Activated T-cell treated with anti-CD3 and anti-CD28 coated beads for 48 hours (primary cell): ENCODE data around the gene OSER1.

Experiments used
- DNase-seq: peaks from one replicate; pipeline ENCODE4 v3.0.0-alpha.2; 2020; ENCODE audit warnings: low read depth

OSER1 gene

DNA sequence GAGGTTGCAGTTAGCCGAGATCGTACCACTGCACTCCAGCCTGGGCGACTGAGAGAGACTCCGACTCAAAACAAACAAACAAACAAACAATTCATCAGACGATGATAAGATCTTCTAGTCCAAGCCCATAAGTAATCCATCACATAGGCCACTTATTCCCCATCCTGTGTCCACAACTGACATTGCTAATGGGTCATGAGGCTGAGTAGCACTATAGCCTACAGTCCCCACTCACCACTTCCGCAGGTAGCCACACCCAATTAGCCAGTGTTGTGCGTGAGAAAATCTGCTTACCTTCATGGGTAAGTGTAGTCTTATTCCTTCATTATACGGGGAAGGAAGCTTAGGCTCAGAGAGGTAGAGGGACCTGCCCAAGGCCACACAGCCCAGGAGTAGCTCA lies 36.7 kb downstream of the OSER1 start:
- no peak for DNase-seq

DNA sequence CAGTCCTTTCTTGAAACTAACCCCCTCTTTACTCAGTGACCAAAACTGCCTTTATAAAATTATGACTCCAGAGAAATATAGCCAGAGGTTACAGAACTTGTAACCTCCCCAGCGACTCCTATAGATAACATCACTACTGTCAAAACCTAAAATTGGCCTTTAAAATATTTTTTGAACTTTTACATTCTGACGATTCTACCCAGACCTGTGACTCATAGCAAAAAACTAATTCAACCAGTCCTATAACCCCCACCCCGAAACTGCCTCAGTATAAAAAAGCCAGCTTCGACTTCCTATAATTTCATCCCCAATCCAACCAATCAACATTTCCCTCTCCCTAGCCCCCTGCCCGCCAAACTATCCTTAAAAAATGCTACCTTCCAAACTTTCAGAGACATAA lies 37.5 kb downstream of the OSER1 start:
- DNase-seq: no peak

DNA sequence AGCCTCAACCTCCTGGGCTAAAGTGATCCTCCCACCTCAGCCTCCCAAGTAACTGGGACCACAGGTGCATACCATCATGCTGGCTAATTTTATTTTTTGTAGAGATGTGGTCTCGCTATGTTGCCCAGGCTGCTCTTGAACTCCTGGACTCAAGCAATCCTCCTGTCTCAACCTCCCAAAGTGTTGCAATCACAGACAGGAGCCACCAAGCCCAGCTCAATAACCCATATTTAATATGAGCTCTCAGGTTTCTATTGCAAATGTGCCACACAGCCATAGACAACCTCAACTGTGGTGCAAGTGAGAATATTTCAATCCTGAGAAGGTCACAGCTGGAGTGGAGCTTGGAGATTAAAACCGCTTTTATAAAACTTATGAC lies 38.0 kb downstream of the OSER1 start:
- no peak for DNase-seq

DNA sequence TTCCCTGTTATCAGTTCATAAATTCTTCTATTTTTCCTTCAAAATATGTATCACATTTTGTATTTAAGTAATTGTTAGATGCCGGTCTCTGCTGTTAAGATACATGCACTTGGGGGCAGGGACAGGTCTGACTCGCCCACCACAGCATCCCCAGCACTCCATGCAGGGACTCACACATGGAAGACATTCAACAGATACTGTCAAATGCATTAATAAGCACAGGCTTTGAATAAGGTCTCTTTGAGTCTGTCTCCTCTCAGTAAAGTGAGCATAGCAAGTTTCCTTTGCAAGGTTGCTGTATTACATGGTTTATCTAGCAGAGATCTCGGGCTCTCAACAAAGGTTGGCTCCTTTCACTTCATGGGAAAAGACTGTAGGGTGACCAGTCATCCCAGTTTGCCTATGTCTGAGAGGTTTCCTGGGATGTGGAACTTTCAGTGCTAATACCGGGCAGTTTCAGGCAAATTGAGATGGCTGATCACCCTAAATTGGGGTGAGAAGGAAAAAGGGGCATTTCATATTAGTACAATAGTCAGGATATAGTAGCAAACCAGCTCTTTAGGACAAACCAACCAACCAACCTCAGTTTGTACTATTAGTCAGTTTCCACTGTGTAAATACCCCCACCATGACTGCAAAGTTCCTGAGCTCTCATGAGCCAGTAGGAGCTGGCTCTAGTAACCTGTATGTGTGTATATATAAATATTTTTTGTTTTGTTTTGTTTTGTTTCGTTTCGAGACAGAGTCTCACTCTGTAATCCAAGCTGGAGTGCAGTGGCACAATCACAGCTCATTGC lies 38.6 kb downstream of the OSER1 start:
- no peak for DNase-seq

DNA sequence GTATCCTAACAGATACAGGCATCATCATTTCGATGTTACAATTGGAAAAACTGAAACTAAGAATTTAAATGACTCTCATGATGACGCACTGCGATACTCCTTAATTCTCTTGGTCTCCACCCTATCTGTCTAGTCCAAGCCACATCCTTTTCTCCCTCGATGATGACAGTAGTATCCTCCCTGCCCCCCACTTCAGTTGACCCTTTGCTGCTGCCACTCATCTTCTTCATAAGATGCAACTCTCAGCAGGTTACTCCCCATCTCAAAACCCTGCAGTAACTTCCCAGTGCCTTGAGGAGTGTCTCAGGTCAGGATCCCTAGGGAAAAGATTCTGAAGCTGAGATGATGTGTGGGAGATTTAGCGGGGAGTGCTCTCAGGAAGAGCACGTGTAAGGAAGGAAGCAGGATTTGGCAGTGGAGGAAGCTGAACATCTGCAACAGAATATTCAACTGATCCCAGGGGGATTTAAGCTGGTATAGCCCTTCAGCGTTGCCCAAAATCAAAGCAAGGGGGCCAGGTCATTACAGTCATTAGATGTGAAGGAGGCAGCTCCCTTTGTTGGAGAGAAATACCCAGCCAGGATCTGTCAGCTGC lies 39.7 kb downstream of the OSER1 start:
- DNase-seq: no peak

DNA sequence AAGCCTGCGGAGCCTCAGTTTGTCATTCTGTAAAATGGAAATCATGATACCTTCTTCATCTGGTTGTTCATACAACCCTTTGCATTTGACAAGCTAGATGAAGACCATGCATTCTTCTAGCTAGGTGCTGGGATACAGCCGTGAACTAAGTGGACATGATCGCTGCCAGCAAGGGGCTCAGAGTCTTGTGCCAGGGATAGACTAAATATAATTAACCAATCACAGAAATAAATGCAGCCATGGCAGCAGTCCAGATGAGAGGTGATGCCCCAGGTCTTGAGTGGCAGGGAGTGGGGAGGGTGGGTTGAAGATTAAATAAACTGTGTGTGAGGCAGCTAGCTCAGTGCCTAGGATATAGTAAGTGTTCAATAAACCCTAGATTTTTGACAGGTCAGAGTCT lies 42.8 kb downstream of the OSER1 start:
- DNase-seq: no peak

DNA sequence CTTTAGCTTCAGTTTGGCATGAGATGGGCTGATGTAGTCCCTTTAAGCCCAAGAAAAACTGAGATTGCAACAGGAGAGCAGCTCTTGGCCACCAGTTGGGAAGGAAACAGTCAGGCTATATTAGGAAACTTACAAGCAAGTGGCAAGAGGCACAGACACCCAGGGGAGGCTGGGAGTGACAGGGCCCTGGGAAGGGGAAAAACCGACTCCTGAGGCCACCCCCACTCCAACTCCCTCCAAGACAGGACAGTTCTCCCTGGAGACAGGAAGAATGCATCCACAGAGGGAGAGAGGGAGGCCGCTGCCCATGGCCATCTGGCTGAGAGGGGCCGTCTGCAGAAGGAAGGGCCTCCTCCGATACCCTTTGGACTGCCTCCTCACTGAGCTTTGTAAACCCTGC lies 44.1 kb downstream of the OSER1 start:
- no peak for DNase-seq

DNA sequence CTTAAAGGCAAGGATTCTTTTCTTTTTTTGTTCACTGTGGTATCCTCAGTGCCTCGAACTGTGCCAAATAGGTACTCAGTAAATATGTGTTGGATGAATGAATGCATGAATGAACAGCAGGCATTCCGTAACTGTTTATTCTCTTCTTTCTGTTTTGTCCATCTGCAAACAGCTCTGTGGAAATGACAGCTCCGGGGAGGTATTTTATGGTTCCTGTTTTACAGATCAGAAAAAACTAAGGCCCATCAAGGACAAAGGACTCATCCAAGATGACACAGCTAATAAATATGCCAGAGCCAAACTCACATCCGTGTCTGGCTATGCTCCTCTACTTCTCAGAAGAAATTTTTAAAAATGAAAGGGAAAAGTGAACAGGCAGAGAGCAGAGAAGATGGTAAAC lies 44.6 kb downstream of the OSER1 start:
- DNase-seq: no peak

DNA sequence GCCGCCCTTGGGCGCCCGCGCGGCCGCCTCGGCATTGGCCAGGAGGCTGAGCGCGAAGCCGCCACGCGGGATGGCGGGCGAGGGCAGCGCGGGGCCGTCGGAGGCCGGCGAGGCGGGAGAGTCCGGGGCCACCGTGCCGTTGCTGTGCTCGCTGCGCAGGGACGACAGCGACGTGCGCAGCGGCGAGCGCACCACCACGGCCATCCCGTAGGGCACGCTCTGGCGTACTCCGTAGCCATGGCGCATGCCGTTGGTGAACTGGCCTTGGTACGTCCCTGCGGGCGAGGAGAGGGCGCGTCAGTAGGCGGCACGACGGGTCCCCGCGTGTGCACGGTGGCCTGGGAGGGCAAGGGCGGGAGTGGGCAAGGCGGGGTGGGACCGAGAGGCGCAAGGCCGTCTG lies 50.4 kb downstream of the OSER1 start:
- no peak for DNase-seq

DNA sequence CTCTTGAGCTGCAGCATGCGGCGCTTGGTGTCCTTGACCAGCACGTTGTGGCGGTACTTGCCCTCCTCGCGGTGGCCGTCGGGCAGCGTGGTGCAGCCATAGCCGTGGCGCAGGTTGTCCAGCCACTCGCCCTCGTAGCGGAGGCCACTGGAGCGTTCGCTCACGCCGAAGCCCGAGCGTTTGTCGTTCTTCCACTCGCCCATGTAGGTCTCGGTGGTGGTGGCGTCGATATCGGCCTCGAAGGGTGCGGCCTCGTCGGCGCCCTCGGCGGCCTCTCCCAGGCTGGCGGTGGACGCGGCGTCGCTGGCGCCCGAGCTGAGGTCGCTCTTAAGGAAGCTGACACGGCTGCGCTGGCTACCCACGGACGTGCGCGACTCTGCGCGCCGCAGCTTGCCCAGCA lies 50.9 kb downstream of the OSER1 start:
- no peak for DNase-seq

DNA sequence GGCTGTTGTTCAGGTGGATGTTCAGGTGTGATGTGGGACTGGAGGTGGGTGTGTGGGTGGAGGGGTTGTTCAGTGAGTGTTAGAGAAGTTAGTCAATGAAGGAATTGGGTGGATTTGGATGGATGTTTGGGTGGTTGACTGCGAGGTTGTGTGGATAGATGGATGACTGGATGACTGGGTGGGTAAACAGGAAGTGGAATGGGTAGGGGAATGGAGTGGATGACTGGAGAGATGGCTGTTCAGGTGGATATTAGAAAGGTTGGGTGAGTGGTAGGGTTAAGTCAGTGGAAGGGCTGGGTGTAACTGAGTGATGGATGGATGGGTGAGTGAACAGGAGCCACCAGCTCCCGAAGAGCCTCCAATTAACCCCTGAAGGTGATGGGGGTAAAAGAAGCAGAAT lies 51.4 kb downstream of the OSER1 start:
- DNase-seq: no peak

DNA sequence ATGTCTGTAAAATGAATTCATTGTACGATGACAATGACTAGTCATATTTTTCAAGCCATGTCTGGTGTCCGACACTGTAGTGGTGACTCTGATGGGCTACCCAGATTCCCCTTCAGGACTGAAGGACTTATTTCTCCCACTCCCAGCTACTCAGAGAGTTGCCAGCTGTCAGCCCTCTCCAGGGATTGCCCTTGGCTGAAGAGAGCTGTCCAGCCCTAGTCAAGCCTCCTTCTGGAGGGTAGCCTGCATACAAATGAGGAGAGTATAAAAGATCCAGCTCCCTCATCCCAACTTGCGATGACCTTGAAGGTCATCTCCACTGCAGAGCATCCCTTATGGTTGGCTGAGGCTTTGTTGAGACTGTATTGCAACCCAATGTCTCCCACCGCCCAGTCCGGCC lies 53.5 kb downstream of the OSER1 start:
- DNase-seq: no peak

DNA sequence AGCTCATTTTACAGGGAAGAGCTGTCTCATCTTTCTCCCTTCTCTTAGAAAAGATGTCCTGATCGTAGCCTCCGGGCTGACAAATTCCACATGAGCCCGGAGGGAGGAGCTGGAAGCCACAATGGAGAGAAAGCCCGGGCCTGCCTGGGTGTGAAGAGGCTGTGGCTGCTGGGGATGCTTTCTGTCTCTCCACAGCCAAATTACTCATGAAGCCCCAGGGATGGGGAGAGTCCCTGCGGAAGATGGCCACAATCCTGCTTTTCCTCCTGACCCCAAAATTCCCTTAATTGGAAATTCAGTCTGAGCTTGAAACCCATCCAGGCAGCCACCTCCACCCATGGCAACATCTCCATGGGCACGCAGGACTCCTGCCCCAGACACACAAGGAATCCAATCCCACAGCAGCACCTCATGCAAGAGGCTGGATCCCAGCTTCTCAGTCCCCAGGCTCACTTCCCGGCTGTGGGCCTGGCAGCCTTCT lies 56.0 kb downstream of the OSER1 start:
- no peak for DNase-seq

DNA sequence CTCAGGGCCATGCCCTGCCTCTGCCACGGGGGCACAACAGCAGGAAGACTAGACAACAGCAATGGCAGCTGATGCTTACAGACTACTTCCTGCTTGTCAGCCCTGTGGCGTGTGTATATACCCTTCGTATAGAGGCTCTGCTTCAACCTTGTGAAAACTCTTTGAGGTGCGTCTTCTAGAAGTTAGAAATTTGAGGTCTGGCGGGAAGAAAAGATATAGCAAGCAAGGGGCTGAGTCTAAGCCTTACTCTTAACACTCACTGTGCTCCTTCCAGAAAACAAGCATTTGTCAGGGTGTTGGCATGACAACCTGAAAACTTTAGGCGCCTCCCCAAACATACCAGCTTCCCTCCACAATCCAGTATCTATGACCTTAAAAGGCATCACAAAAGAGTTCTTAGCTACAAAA lies 56.9 kb downstream of the OSER1 start:
- no peak for DNase-seq

DNA sequence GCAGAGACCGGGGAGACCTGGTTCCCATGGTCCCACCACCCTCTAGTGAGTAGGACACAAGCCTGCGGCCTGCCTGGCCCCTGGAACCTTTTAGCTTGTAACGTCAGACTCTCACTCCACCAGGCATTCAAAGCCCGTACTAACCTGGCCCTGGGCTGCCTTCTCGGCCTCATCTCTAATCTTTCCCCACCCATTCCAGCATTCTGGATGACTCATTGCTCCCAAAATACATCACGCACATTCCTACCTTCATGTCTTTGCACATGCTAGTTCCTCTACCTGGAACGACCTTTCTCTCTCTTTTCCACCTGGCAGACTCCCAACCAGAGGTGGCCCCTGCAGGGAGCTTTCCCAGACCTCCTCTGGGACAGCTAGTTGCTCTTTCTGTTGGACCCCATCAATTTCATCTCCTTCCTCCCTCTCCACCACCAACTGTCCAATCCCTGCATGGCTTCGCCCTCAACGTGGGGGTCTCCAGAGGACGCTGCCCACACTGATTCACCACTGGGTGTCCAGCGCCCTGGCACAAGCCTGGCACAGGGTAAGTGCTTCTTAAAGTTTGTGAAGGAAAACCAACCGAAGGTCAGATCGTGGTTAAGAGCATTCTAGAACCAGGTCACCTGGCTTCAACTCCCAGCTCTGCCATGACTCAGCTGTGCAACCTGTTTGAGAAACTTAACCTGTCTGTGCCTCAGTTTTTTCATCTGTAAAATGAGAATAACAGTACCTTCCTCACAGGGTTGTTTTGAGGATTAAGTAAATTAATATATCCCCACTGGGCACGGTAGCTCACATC lies 58.8 kb downstream of the OSER1 start:
- no peak for DNase-seq

DNA sequence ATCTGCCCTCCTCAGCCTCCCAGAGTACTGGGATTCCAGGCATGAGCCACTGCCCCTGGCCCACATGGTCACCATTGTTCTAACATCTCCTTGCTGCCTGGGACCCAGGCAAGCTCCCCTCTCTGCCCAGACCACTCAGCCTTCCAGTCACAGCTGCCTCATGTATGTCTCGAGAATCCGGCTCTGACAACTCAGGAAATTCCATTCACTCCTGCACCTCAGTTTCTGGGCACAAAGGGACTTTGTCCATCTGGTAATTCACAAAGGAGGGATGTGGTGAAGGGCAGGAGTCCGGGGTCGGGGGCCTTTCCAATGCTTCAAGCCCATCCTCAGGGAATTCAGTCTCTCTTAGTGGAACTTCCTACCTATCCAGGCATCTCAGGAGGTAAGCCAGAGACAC lies 64.3 kb downstream of the OSER1 start:
- no peak for DNase-seq
